HG02938 (cell line): ENCODE measurements around the gene SLC39A2.
"Not testable (repeated sequence)": the region's sequence is repeated elsewhere in the genome, so short reads cannot be mapped to it uniquely, and the experiment has no call there.

ENCODE experiments used
- ATAC-seq: cut with Tn5 transposase; IDR thresholded peaks from one replicate; pipeline ENCODE4 v1.9.1; 2021; ENCODE audit warnings: mild to moderate bottlenecking, moderate library complexity; ENCODE audit not compliant: unreplicated experiment

SLC39A2 gene

GRCh38 chr14:20998674-20999366 is at the start of gene SLC39A2:
SLC39A2 (plus strand) TSS chr14:20999293; CDS start chr14:20999447, 154 bp downstream.
- ATAC-seq: no peak

- ATAC-seq: not testable (repeated sequence)
Measured at GRCh38 chr14:20954736-20955537, 44.2 kb upstream of the SLC39A2 start, which contains the start of gene RNASE2. RNASE2 (plus strand) TSS chr14:20955487; CDS start chr14:20955772, 285 bp downstream.

GRCh38 chr14:20955538-20955873 is 43.6 kb upstream of the SLC39A2 start:
- ATAC-seq: not testable (repeated sequence)

GRCh38 chr14:20956376-20956976 is 42.6 kb upstream of the SLC39A2 start:
- no peak for ATAC-seq

GRCh38 chr14:20958946-20959345 is 40.1 kb upstream of the SLC39A2 start:
- not testable (repeated sequence) for ATAC-seq

- no peak for ATAC-seq
Measured at GRCh38 chr14:20969336-20969735, 29.8 kb upstream of the SLC39A2 start.

GRCh38 chr14:20970647-20970982 is 28.5 kb upstream of the SLC39A2 start:
- ATAC-seq: peak; percentile 8

- peak; percentile 82 for ATAC-seq
Measured at GRCh38 chr14:20970983-20971704, 27.9 kb upstream of the SLC39A2 start.

GRCh38 chr14:20971705-20972021 is 27.4 kb upstream of the SLC39A2 start:
- ATAC-seq: peak; percentile 28

GRCh38 chr14:20973501-20973900 is 25.6 kb upstream of the SLC39A2 start:
- ATAC-seq: no peak

GRCh38 chr14:20976291-20976690 is 22.8 kb upstream of the SLC39A2 start:
- no peak for ATAC-seq

- ATAC-seq: no peak
Measured at GRCh38 chr14:20978687-20979086, 20.4 kb upstream of the SLC39A2 start.

- no peak for ATAC-seq
Measured at GRCh38 chr14:20980906-20981305, 18.2 kb upstream of the SLC39A2 start.

GRCh38 chr14:20982646-20983369 is 16.3 kb upstream of the SLC39A2 start:
- no peak for ATAC-seq

GRCh38 chr14:20985650-20986049 is 13.4 kb upstream of the SLC39A2 start:
- ATAC-seq: not testable (repeated sequence)

- no peak for ATAC-seq
Measured at GRCh38 chr14:20986811-20987210, 12.3 kb upstream of the SLC39A2 start.

- no peak for ATAC-seq
Measured at GRCh38 chr14:20988717-20989470, 10.2 kb upstream of the SLC39A2 start.

GRCh38 chr14:20989471-20989786 is 9.7 kb upstream of the SLC39A2 start:
- ATAC-seq: no peak

GRCh38 chr14:20989787-20990600 is 9.1 kb upstream of the SLC39A2 start, which contains the start of gene METTL17:
METTL17 (plus strand) TSS chr14:20989980; CDS start chr14:20990003, 23 bp downstream.
- peak; percentile 94 for ATAC-seq
